Stimulated activated CD4-positive, alpha-beta T cell treated with anti-CD3 and anti-CD28 coated beads, TNF-alpha, amount 100 ng/mL, for 48 hours (primary cell): ENCODE results near the gene SNAPC5.

Experiments
- DNase-seq, 3 donors: peaks; one replicate each; pipeline ENCODE4 v3.0.0-alpha.2; 2020; ENCODE audit warnings: low read depth in 3 of 3

Gene SNAPC5

DNA sequence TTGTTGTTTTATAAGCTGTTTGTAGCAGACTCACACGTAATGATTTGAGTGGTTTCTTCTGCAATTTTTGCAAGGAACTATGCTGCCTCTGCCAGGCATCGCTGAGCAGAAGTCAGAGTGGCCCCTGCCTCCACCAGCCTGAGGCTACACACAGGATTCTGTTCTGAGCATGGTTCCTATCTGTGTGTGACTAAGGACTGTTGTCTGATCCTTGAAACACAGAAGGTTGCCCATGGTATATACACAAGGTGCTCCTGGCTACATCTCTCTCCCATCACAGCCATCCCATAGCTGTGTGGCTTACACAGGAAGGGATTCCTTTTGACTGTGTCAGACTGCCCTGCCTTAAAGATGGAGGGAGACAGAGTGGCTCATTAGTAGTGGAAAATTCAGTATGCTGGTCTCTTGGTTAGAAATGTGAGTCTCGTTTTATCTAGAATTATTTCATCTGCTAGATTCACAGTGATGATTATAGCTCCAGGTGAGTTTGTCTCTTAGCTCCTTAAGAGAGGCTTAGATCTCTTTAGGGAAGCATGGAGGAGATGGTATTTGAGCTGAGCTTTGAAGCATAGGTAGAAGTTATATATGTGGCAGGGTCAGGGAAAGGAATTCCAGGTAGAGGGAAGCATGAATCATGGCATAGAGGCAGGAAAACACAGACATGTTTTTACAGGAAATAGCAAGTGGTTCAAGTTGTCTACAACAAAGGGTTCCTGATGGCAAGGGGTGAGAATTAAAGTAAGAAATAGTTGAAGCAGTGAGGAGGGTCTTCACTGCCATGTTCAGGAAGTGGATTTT, 37.5 kb downstream of the SNAPC5 start:
- no peak for DNase-seq

DNA sequence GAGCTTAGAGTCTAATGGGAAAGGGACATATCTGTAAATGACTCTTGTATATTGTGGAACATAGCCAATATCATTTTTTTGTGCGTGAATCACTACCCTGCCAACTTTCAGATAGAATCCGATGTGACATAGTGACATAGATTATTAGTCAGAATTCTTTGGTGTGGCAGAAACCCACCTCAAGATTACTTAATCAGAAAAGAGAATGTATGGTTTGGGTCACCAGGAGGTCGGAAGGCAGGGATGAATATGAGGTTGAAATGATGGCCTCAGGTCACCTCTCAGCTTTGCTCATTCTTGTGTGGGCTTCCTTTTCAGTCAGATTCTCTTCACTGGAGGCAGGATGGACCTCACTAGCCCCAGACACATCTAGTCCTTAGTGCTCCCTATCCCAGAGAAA, 41.4 kb downstream of the SNAPC5 start:
- DNase-seq: no peak

DNA sequence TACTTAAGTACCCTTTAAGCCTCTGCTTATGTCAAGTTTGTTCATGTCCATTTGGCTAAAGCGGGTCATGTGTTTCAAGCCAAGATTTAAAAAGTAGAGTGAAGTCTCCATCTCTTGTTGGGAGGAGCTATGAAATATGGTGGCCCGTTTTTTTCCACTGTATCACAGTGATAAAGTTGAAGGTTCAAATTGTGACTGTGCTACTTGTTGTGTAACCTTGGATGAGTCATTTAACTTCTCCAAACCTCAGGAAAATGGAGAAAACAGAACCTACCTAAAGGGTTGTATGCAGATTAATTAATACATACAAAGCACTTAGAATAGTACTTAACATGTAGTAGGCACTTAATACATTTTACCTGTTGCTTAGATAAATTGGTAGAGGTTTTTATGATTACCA, 43.4 kb downstream of the SNAPC5 start:
- no peak for DNase-seq

DNA sequence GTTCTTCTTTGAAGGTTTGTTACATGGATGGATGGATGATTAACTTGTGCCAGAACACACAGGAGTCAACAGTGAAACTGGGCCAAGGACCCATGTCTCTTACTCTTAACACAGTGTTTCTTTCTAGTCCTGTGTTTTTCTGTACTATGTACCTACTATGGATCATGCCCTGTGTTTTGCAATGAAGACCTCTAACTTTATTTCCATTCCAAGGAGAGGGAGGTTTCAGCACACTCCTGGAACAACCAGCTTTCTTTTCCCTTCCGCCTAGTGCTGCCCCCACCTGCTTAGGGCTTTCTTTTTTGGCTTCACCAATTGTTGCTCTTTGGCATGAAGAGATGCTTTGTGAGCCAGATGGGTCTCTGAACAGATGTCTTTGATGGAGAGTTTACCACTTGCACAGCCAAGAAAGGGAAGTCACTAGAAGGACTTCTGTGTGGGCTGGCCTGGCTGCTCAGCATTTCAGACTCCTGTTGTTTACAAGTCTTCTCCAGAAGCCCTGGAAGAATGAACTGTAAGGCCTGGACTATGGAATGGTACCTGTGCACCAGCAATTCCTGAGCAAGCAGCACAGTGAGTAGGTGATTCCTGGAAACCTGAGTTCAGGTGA, 44.5 kb downstream of the SNAPC5 start:
- DNase-seq: no peak

DNA sequence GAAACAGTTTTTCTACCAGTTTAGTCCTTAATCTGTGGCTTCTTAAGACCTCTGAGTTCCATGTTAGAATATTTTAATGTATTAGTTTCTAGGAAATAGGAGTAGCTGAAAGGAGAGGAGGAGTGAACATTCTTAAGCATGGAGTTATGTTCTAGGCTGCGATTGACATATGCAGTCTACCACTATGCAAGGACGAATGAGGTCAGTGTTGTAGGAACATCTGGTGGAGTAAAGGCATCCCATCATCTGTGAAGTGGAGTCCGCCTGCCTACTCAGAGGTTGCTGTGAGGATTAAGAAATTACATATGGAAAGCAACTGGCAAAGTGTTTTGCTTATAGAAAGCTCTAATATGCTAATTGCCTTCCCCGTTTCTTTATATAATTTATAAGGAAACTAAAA, 45.1 kb downstream of the SNAPC5 start:
- no peak for DNase-seq
